Measurements from ENCODE around the gene PLOD1. TPM values are rescaled to one million over a fixed set of nuclear protein-coding genes. Genes with fewer than 3 reads are reported as not detected.
"Not testable (repeated sequence)": the region's sequence is repeated elsewhere in the genome, so short reads cannot be mapped to it uniquely, and the experiment has no call there.

PLOD1 gene
- total and polyA plus RNA-seq, 8 donors, result 20.0 to 55.2 (median 35.1) TPM

DNA sequence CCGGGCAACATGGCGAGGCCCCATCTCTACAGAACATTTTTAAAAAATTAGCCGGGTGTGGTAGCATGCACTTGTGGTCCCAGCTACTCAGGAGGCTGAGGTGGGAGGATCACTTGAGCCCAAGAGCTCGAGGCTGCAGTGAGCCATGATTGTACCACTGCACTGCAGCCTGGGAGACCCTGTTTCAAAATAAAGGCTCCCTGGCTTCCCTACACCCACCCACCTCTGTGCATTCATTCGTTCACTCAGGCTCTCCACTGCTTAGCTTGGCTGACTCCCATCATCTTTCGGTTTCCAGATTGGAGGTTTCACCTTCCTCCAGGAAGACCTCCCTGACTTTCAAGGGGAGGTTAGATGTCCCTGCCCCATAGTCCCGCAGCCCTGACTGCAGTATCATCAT is 22.5 kb upstream of the PLOD1 start:
- Histone ChIP-seq H3K4me1 (peaks cover 0 to 3% (median 0%) of the 10 kb centered on the region in 3 donors), H3K27me3 (no peaks in the 10 kb centered on the region), H3K27ac (no peak overlapping the region), H3K4me3 (no peak overlapping the region), H3K9me3 (no peaks in the 10 kb centered on the region), H3K36me3 (no peaks in the 10 kb centered on the region)
- TF ChIP-seq, protein P1, sequence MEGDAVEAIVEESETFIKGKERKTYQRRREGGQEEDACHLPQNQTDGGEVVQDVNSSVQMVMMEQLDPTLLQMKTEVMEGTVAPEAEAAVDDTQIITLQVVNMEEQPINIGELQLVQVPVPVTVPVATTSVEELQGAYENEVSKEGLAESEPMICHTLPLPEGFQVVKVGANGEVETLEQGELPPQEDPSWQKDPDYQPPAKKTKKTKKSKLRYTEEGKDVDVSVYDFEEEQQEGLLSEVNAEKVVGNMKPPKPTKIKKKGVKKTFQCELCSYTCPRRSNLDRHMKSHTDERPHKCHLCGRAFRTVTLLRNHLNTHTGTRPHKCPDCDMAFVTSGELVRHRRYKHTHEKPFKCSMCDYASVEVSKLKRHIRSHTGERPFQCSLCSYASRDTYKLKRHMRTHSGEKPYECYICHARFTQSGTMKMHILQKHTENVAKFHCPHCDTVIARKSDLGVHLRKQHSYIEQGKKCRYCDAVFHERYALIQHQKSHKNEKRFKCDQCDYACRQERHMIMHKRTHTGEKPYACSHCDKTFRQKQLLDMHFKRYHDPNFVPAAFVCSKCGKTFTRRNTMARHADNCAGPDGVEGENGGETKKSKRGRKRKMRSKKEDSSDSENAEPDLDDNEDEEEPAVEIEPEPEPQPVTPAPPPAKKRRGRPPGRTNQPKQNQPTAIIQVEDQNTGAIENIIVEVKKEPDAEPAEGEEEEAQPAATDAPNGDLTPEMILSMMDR (IDR thresholded peaks at IDR 0.05), result no peak
- intact Hi-C loops (cut with DNase I), result loop anchor here in 1 of 3 donors (10.0 kb wide), 1 partner anchor 53 kb away; no protein-coding TSS in a partner anchor
- WGBS, 2 donors, result 84 to 92% methylated on average over 7 of the region's 7 CpGs
- DNase-seq (no peak), FAIRE-seq (no peak), ATAC-seq (no peak)

DNA sequence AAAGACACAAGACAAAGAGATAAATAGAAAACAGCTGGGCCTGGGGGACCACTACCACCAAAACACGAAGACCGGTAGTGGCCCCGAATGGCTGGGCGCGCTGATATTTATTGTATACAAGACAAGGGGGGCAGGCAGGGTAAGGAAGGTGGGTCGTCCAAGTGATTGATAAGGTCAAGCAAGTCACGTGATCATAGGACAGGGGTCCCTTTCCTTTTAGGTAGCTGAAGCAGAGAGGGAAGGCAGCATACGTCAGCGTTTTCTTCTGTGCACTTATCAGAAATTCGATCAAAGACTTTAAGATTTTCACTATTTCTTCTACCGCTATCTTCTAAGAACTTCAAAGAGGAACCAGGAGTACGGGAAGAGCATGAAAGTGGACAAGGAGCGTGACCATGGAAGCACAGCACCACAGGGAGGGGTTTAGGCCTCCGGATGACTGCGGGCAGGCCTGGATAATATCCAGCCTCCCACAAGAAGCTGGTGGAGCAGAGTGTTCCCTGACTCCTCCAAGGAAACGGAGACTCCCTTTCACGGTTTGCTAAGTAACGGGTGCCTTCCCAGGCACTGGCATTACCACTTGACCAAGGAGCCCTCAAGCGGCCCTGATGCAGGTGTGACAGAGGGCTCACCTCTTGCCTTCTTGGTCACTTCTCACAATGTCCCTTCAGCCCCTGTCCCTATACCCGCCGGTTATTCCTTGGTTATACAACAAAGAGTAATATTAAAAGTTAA is 21.9 kb upstream of the PLOD1 start:
- WGBS, 2 donors, result 70 to 74% methylated on average over 21 of the region's 21 CpGs
- ATAC-seq, H3K9me3 ChIP-seq, H3K4me3 ChIP-seq, H3K4me1 ChIP-seq, H3K27me3 ChIP-seq, FAIRE-seq, H3K27ac ChIP-seq, DNase-seq, H3K36me3 ChIP-seq: not testable (repeated sequence)
- intact Hi-C loops (cut with DNase I), result loop anchor here in 1 of 3 donors (10.0 kb wide), 1 partner anchor 52 kb away; no protein-coding TSS in a partner anchor

DNA sequence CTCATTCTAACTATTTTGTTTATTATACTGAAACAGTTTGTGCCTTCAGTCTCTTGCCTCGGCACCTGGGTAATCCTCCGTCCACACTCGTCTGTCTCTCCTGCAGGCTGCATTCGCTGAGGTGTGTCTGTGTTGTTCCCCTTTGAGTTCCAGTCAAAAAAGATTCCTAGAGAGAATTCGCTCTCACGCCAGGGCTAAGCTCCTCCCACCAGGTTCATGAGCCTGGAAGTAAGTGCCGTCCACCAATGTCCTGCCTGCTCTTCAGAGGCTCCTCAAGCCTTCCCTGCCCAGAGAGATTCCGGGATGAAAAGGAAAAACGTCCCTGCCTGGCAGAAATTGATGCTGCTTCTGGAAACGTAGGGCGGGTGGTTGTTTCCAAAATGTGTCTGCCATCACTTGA is 21.2 kb upstream of the PLOD1 start:
- no peaks in the 10 kb centered on the region for H3K36me3 ChIP-seq
- 40% methylated on average over 11 of the region's 11 CpGs for WGBS, 2 donors
- H3K27ac ChIP-seq, result no peak overlapping the region
- FAIRE-seq, result no peak
- H3K4me1 ChIP-seq, result peaks cover 0 to 3% (median 0%) of the 10 kb centered on the region in 3 donors
- no peak for DNase-seq
- TF ChIP-seq, protein P1 (IDR thresholded peaks at IDR 0.05), result no peak
- intact Hi-C loops (cut with DNase I), result loop anchor here in 1 of 3 donors (10.0 kb wide), 1 partner anchor 52 kb away; no protein-coding TSS in a partner anchor
- H3K27me3 ChIP-seq, result no peaks in the 10 kb centered on the region
- H3K4me3 ChIP-seq, result no peak overlapping the region
- ATAC-seq, result no peak
- no peaks in the 10 kb centered on the region for H3K9me3 ChIP-seq

DNA sequence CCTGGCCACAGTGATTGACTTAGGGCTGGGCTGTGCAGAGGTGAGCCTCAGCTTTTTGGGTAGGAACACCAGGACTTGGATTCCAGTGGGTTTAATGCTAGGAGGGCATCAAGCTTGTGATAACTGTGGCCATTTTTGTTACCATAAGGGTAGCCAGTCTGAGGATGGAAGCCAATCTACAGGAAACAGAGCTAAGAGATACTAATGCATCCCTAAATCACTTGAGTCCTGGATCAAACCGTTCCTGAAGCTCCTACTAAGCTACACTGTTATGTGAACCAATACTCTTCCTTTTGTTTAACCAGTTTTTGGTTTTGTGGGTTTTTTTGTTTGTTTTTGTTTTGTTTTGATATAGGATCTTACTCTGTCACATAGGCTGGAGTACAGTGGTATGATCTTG is 20.5 kb upstream of the PLOD1 start:
- ATAC-seq, result no peak
- no peak for FAIRE-seq
- Histone ChIP-seq H3K27ac (no peak overlapping the region), H3K9me3 (no peaks in the 10 kb centered on the region), H3K27me3 (no peaks in the 10 kb centered on the region), H3K36me3 (peaks cover 0 to 4% (median 3%) of the 10 kb centered on the region in 3 donors), H3K4me1 (peaks cover 0 to 3% (median 0%) of the 10 kb centered on the region in 3 donors), H3K4me3 (no peak overlapping the region)
- no peak for DNase-seq
- TF ChIP-seq, protein P1 (IDR thresholded peaks at IDR 0.05), result no peak
- intact Hi-C loops (cut with DNase I), result loop anchor here in 1 of 3 donors (10.0 kb wide), 1 partner anchor 51 kb away; no protein-coding TSS in a partner anchor
- WGBS, 2 donors, result 72 to 92% methylated on average over 1 of the region's 1 CpG

DNA sequence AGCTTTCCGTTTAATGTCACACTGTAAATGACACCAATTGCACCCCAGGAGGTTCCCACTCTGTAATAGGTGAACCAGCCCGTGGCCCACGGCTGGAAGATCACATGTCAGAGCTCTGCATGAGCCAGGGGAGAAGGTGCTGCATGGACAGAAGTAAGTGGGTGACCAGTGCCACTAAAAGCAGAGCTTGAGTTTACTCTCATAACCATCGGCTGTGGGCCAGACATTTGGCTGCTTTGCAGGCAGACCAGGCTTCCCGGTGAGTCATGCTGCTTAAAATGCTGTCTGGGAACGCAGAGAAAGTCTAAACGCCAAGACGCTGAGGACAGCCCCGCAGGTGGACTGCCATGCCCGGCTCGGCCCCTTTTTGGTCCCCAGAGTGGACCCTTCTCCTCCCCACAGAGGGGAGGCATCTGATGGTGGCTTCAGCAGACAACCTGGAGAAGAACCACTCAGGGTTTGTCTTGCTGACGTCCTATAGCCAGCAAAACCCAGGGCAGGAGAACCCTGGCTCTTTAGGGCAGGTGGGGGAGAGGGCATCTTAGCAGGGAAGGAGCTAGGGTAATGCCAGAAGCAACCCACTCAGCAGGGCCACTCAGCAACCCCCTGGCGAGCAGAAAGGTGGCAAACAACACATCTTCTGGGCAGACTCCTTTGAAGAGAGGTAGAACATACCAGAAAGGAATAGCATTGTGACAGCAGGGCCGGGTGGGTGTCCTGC is 15.6 kb upstream of the PLOD1 start:
- 77 to 80% methylated on average over 14 of the region's 14 CpGs for WGBS, 2 donors
- no peaks in the 10 kb centered on the region for H3K9me3 ChIP-seq
- FAIRE-seq, result no peak
- peaks cover 0 to 20% (median 13%) of the 10 kb centered on the region in 3 donors for H3K36me3 ChIP-seq
- DNase-seq, result no peak
- H3K4me1 ChIP-seq, result peaks cover 0 to 3% (median 0%) of the 10 kb centered on the region in 3 donors
- intact Hi-C loops (cut with DNase I), result loop anchor here in 1 of 3 donors (10.0 kb wide), 1 partner anchor 46 kb away; no protein-coding TSS in a partner anchor
- TF ChIP-seq, protein P1 (IDR thresholded peaks at IDR 0.05), result no peak
- H3K4me3 ChIP-seq, result no peak overlapping the region
- no peaks in the 10 kb centered on the region for H3K27me3 ChIP-seq
- peak in 3 of 4 donors; percentile 22 to 48 (median 45) for ATAC-seq
- no peak overlapping the region for H3K27ac ChIP-seq
